ENCODE data around the gene TLX2. TPM values are rescaled to one million over a fixed set of nuclear protein-coding genes. Genes with fewer than 3 reads are reported as not detected.

TLX2 gene
- total and polyA plus RNA-seq, 2 donors (not counting 3 experiments of a cell fraction or from before 2014, with no cell fraction given) = not detected

GRCh38 chr2:74535440-74535965, 21.3 kb downstream of the TLX2 start:
- Histone ChIP-seq H3K4me1 (ENCODE audit: control insufficient read depth, extremely low read depth, insufficient read depth, low read length) (peaks cover 9% of the 10 kb centered on the region), H3K27ac (ENCODE audit: insufficient read depth, low read depth, low read length) (no peak overlapping the region), H3K79me2 (ENCODE audit: control insufficient read depth, insufficient read depth, low read length) (no peaks in the 10 kb centered on the region), H3K9ac (replicated peaks; ENCODE audit: extremely low read depth, insufficient read depth, low read length) (no peak overlapping the region), H3K9me1 (replicated peaks; ENCODE audit: control insufficient read depth, extremely low read depth, insufficient read depth, low read length) (no peaks in the 10 kb centered on the region), H2AFZ (ENCODE audit: low read depth, low read length) (no peak overlapping the region), H3K36me3 (ENCODE audit: control insufficient read depth in 2 of 2, extremely low read depth in 1 of 2, insufficient read depth in 2 of 2, low read length in 2 of 2) (peaks cover 0 to 10% of the 10 kb centered on the region in 2 experiments), H3K4me3 (replicated peaks in 1 of 3; ENCODE audit: insufficient read depth in 1 of 3, low read depth in 1 of 3, low read length in 3 of 3) (no peak overlapping the region), H3K27me3 (ENCODE audit: control insufficient read depth in 2 of 2, insufficient read depth in 2 of 2, low read length in 2 of 2) (peaks cover 11 to 13% of the 10 kb centered on the region in 2 experiments), H3K9me3 (replicated peaks; ENCODE audit: control insufficient read depth, insufficient read depth, low read length) (no peaks in the 10 kb centered on the region), H4K20me1 (replicated peaks; ENCODE audit: control insufficient read depth, extremely low read depth, insufficient read depth, low read length) (no peaks in the 10 kb centered on the region), H3K4me2 (ENCODE audit: insufficient read depth, low read length) (no peak overlapping the region)
- no peak for TF ChIP-seq CTCF (IDR thresholded peaks at IDR 0.05; ENCODE audit: extremely low read depth in 1 of 2, insufficient read depth in 1 of 2, low read depth in 1 of 2, low read length in 2 of 2)
- TF ChIP-seq GATA2 (IDR thresholded peaks at IDR 0.05; ENCODE audit: insufficient read depth, insufficient read length, low read depth, low read length) = no peak
- no peak for TF ChIP-seq POLR2A (IDR thresholded peaks at IDR 0.05; ENCODE audit: low read depth, low read length)
- TF ChIP-seq MYC (IDR thresholded peaks at IDR 0.05; ENCODE audit: low read depth, low read length) = no peak
- TF ChIP-seq EZH2 (IDR thresholded peaks at IDR 0.05; ENCODE audit: borderline replicate concordance, low read depth, low read length, severe bottlenecking) = no peak
- TF ChIP-seq JUN (IDR thresholded peaks at IDR 0.05; ENCODE audit: borderline replicate concordance, insufficient read depth, insufficient read length, low read depth) = no peak
- CTCF ChIA-PET = no interaction called here
- FAIRE-seq = no peak
- dilution Hi-C loops (cut with MboI; ENCODE audit: extremely low pct_ligation_motif_present, low sequenced_read_pairs) = no loop called here
- no peak for DNase-seq (ENCODE audit: low read depth, low spot score)
- POLR2A ChIA-PET = no interaction called here
- intact Hi-C loops (cut with micrococcal nuclease) = no loop called here
- no TSS peak for BruUV-seq (replicated peaks)
